Gastroesophageal sphincter (tissue), 4 donors: ENCODE results near the gene C10orf71. TPM values are rescaled to one million over a fixed set of nuclear protein-coding genes. Genes with fewer than 3 reads are reported as not detected.

Experiments
- ATAC-seq: fragments of 150-250 bp; one replicate; pipeline ENCODE4 v1.9.1; 2016; ENCODE audit warnings: mild to moderate bottlenecking, moderate library complexity
- H3K27ac ChIP-seq, 4 donors: fragments of 200-600 bp; sonication (generic) in 3 of 4; 1 replicate in 3 of 4; 2 replicates in 1 of 4; pipeline ENCODE4 v1.5.1; 2016 to 2019
- H3K27me3 ChIP-seq: fragments of 200-600 bp; sonication (generic); one replicate; pipeline ENCODE4 v1.5.1; 2019
- H3K36me3 ChIP-seq, 2 donors: fragments of 200-600 bp; sonication (generic); one replicate each; pipeline ENCODE4 v1.5.1; 2019; ENCODE audit warnings: control low read depth in 1 of 2
- H3K4me1 ChIP-seq, 3 donors: fragments of 200-600 bp; sonication (generic); 1 replicate in 2 of 3; 2 replicates in 1 of 3; pipeline ENCODE4 v1.5.1; 2016 to 2019; ENCODE audit warnings: control low read depth in 2 of 3
- H3K4me3 ChIP-seq, 2 donors: fragments of 200-600 bp; sonication (generic); one replicate each; pipeline ENCODE4 v1.5.1; 2019; ENCODE audit warnings: mild to moderate bottlenecking in 1 of 2, moderate library complexity in 1 of 2
- H3K9me3 ChIP-seq, 3 donors: fragments of 200-600 bp; sonication (generic); one replicate each; pipeline ENCODE4 v1.5.1; 2017 to 2019; ENCODE audit warnings: control low read depth in 2 of 3
- EP300 ChIP-seq: sonication (generic); formaldehyde crosslinking; IDR thresholded peaks from one replicate; pipeline ENCODE4 v1.6.1; 2017; ENCODE audit warnings: antibody characterized with exemption, mild to moderate bottlenecking
- POLR2A ChIP-seq, 2 donors: fragments of 450-650 bp; IDR thresholded peaks; one replicate each; pipeline ENCODE4 v1.6.1; 2017; ENCODE audit warnings: antibody characterized with exemption in 2 of 2, mild to moderate bottlenecking in 2 of 2, moderate library complexity in 1 of 2
- POLR2AphosphoS5 ChIP-seq: sonication (generic); formaldehyde crosslinking; IDR thresholded peaks from one replicate; pipeline ENCODE4 v1.6.1; 2017; ENCODE audit warnings: antibody characterized with exemption
- WGBS, 2 donors: methylation state at CpG; one replicate each; pipeline ENCODE4 v1.1.5; 2018; ENCODE audit warnings: low coverage in 1 of 2; 5-methylcytosine and 5-hydroxymethylcytosine counted together
- total RNA-seq, 4 donors: library from RNA; depleted of rRNA; stranded (reverse); fragments of >200 nt; gene quantifications; one replicate each; pipeline ENCODE4 v1.1.0, GENCODE V29; 2016
- TF ChIP-seq, protein P1 (sequence below), 4 experiments: fragments of 200-600 bp in 2 of 4; fragments of 450-650 bp in 2 of 4; sonication (generic) in 1 of 4; IDR thresholded peaks; one replicate each; pipeline ENCODE4 v1.5.1; 2017 to 2019; ENCODE audit warnings: antibody characterized with exemption in 4 of 4, mild to moderate bottlenecking in 2 of 4, moderate library complexity in 2 of 4

The C10orf71 gene
- total RNA-seq = under 1 TPM in 2 of 4 donors, not detected in 2; 0.08 to 0.27 TPM

- ATAC-seq = peak; percentile 21
- 19 to 59% methylated on average over 11 to 18 of the region's 27 CpGs for WGBS, 2 donors
- Histone ChIP-seq H3K4me3 (no peak within 1 kb of the TSS), H3K9me3 (no peaks in the 10 kb centered on the region), H3K27ac (peak within 1 kb of the TSS in 2 of 4 donors; percentile 1 to 18), H3K36me3 (no peaks in the 10 kb centered on the region), H3K27me3 (peaks cover 16% of the 10 kb centered on the region), H3K4me1 (peaks cover 0 to 22% (median 7%) of the 10 kb centered on the region in 3 donors)
- TF ChIP-seq POLR2AphosphoS5 (no peak), EP300 (no peak), POLR2A (IDR thresholded peaks at IDR 0.05) (no peak)
- TF ChIP-seq, protein P1, sequence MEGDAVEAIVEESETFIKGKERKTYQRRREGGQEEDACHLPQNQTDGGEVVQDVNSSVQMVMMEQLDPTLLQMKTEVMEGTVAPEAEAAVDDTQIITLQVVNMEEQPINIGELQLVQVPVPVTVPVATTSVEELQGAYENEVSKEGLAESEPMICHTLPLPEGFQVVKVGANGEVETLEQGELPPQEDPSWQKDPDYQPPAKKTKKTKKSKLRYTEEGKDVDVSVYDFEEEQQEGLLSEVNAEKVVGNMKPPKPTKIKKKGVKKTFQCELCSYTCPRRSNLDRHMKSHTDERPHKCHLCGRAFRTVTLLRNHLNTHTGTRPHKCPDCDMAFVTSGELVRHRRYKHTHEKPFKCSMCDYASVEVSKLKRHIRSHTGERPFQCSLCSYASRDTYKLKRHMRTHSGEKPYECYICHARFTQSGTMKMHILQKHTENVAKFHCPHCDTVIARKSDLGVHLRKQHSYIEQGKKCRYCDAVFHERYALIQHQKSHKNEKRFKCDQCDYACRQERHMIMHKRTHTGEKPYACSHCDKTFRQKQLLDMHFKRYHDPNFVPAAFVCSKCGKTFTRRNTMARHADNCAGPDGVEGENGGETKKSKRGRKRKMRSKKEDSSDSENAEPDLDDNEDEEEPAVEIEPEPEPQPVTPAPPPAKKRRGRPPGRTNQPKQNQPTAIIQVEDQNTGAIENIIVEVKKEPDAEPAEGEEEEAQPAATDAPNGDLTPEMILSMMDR (IDR thresholded peaks at IDR 0.05) = no peak
These were observed at the start of gene C10orf71 for GRCh38 chr10:49298983-49299815. C10orf71 (plus strand) TSS chr10:49299170; CDS start chr10:49322546, 23,376 bp downstream.

DNA sequence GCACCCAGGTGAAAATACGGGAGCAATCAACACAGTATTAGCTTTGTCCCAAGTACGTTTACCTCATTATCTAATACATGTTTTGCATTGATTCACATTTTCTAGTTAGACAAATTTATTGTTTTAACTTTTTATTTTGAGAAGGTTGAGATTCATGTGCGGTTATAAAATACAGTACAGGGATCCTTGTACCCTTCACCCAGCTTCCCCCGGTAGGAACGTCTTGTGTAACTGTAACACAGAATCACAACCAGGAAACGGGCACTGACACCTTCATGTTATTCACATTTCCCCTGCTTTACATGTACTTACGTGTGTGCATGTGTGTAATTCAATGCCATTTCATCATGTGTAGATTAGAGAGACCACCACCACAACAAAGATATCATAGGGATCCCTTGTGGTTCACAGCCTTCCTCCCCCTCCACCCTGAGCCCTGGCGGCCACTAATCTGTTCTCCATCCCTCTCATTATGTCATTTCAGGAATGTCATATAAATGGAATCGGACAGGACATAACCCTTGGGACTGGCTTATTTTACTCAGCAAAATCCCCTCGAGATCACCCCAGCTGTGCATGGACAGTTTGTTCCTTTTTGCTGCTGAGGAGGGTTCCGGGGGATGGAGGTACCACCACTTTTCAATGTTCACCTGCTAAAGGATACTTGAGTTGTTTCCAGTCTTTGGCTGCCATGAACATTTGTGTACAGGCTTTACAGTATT is 46.5 kb upstream of the C10orf71 start:
- ATAC-seq = no peak
- no peaks in the 10 kb centered on the region for H3K4me1 ChIP-seq
- no peaks in the 10 kb centered on the region for H3K36me3 ChIP-seq
- H3K4me3 ChIP-seq = no peak overlapping the region
- no peak for TF ChIP-seq EP300
- no peak for TF ChIP-seq POLR2A (IDR thresholded peaks at IDR 0.05)
- TF ChIP-seq, protein P1 (IDR thresholded peaks at IDR 0.05) = no peak
- TF ChIP-seq POLR2AphosphoS5 = no peak
- no peaks in the 10 kb centered on the region for H3K27me3 ChIP-seq
- 69 to 84% methylated on average over 7 to 11 of the region's 11 CpGs for WGBS, 2 donors
- H3K27ac ChIP-seq = no peak overlapping the region
- H3K9me3 ChIP-seq = no peaks in the 10 kb centered on the region

GRCh38 chr10:49253340-49253906 is 45.5 kb upstream of the C10orf71 start:
- TF ChIP-seq, protein P1 (IDR thresholded peaks at IDR 0.05) = no peak
- TF ChIP-seq EP300 = no peak
- Histone ChIP-seq H3K4me3 (no peak overlapping the region), H3K9me3 (no peaks in the 10 kb centered on the region), H3K27ac (no peak overlapping the region), H3K27me3 (no peaks in the 10 kb centered on the region), H3K4me1 (no peaks in the 10 kb centered on the region), H3K36me3 (no peaks in the 10 kb centered on the region)
- WGBS, 2 donors = 84 to 90% methylated on average over 2 of the region's 2 CpGs
- no peak for ATAC-seq

DNA sequence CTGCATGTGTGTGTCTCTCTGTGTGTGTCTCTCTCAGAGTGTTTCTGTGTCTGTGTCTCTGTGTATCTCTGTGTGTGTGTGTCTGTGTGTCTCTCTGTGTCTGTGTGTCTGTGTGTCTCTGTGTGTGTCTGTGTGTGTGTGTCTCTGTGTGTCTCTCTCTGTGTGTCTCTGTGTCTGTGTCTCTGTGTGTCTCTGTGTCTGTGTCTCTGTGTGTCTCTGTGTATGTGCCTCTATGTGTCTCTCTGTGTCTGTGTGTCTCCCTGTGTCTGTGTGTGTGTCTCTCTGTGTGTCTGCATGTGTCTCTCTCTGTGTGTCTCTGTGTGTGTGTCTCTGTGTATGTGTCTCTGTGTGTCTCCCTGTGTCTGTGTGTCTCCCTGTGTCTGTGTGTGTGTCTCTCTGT is 44.8 kb upstream of the C10orf71 start:
- Histone ChIP-seq H3K4me3 (no peak overlapping the region), H3K36me3 (no peaks in the 10 kb centered on the region), H3K4me1 (no peaks in the 10 kb centered on the region), H3K9me3 (no peaks in the 10 kb centered on the region), H3K27me3 (no peaks in the 10 kb centered on the region), H3K27ac (no peak overlapping the region)
- no peak for TF ChIP-seq POLR2AphosphoS5
- TF ChIP-seq, protein P1 (IDR thresholded peaks at IDR 0.05) = no peak
- no peak for TF ChIP-seq POLR2A (IDR thresholded peaks at IDR 0.05)
- no peak for TF ChIP-seq EP300
- no peak for ATAC-seq
